Activated T-cell treated with anti-CD3 and anti-CD28 coated beads for 24 hours (primary cell): Measurements from ENCODE around the gene NECTIN1.
A peak's percentile ranks its signal among the peaks of the same experiment; 100 is the strongest.

Source experiments
- DNase-seq: peaks from one replicate; pipeline ENCODE4 v3.0.0-alpha.2; 2020; ENCODE audit warnings: low read depth

NECTIN1 gene

GRCh38 chr11:119692540-119692820, 36.5 kb downstream of the NECTIN1 start:
- DNase-seq: no peak

DNA sequence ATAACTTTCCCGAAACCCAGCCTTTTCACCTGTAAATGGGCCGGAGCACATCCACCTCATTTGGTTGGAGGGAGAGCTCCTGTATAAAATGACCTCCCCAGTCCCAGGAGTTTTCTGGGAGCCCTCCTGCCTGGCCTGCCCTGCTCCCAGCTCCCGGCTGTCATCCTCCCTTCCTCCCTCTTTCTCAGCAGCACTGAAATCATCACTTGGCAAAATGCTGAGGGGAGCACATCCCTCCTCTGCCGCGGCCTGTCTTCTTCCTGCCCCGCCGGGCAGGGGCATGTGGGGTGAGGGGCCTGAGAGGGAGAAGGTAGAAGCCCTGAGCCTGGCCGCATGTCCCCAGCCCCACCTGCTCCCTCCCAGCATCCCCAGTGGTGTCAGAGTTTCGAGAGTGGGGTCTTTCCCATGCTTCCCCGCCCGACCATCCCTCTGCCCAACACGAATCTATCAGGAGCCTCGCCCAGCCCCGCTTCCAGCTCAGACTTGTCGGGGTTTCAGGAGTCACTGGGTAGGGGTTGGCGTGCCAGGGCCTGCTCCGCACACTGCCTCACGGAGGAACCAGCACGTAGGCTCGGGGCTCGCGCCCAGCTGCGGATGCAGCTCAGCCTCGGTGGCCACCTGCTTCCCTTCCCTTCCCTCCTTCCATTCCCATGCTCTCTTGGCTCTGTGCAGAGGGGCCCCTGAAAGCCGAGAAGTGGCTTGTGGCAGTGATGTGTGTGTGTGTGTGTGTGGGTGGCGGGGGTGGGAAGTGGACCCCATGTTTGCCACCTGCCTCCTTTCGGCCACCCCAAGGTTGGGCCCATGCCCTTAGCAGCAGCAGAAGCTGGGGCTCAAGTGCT, 37.1 kb downstream of the NECTIN1 start:
- no peak for DNase-seq

GRCh38 chr11:119691020-119691666, 37.9 kb downstream of the NECTIN1 start:
- DNase-seq: peak; percentile 3

DNA sequence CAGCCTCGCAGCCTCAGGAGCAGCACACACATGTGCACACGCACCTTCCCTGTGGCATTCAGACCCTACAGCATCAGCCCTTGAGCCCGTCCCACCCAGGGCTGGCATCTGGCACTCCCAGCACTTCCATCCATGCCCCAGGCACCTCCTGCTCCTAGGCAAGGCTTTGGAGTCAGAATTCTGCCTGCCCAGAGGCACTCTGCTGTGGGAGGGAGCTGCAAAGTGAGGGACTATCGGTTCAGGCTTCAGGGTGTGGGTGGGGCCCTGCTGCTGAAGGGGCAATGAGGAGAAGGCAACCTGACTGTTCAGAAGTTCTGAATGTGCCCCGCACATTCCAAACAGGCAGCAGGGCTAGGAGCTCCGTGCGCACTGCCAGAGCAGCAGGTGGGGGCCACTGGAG, 39.7 kb downstream of the NECTIN1 start:
- no peak for DNase-seq

DNA sequence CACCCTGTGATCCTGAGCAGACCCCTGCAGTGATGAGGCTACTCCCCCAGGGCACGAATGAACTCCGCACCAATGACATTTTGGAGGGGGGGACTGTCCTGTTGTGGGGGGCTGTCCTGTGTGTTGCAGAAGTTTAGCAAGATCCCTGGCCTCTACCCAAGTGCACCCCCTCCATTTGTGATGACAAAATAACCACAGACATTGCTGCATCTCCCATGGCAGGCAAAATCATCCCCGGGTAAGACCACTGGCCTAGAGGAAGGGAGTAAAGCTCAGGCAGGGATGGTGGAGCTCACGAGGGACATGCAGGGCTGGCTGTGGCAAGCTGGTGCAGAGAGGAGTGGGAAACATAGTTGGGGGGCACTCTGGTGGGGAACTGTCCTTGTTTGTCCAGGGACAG, 40.6 kb downstream of the NECTIN1 start:
- no peak for DNase-seq

- no peak for DNase-seq
Measured at GRCh38 chr11:119687373-119688046, 41.5 kb downstream of the NECTIN1 start.

GRCh38 chr11:119686177-119686882, 42.7 kb downstream of the NECTIN1 start:
- no peak for DNase-seq

- no peak for DNase-seq
Measured at GRCh38 chr11:119685111-119685746, 43.8 kb downstream of the NECTIN1 start.

GRCh38 chr11:119684361-119685110, 44.5 kb downstream of the NECTIN1 start:
- no peak for DNase-seq

DNA sequence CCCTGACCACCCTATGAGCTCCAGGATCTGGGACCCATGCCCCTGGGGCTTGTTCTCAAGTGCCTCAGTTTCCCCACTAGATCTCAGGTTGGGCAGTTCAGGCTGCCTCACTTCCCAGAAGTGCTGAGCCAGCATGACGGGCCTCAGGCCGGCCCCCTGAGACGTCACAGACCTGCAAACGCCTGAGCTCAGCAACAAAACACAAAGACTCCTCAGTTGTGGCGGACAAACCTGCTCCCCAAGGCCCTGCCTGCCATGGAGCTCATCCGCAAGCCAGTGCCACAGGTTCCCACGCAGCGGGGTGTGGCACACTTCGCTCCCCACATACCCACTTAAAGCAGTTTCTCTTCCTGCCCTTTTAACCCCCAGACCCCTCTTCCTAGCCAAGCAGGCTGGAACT, 45.2 kb downstream of the NECTIN1 start:
- no peak for DNase-seq

DNA sequence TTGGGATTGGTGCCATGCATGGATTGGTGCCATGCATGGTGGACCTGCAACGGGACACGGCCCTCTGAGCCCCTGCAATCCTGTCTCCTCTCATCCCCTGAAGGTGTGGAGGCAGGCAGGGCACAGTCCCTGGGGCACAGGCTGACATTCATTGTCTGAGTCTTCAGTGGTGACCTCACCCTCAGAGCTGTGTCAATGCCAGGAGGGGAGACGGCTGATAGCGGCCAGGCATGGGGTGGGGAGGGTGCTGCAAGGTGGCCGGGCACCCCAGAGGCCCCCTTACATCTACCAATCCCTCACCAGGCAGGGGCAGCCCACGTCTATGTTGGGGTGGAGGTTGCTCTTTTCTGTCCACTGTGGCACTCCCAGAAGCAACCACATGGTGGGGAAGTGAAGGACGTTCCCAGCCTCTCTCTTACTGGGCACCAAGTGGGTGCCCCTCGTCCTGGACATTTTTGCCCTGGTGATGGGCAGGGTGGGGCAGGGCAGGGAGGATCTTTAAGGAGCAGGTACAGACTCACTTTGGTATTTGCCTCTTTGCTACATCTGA, 47.6 kb downstream of the NECTIN1 start:
- no peak for DNase-seq

- no peak for DNase-seq
Measured at GRCh38 chr11:119680541-119681360, 48.2 kb downstream of the NECTIN1 start.

GRCh38 chr11:119679346-119679745, 49.7 kb downstream of the NECTIN1 start:
- DNase-seq: no peak

- DNase-seq: no peak
Measured at GRCh38 chr11:119678351-119678750, 50.6 kb downstream of the NECTIN1 start.

DNA sequence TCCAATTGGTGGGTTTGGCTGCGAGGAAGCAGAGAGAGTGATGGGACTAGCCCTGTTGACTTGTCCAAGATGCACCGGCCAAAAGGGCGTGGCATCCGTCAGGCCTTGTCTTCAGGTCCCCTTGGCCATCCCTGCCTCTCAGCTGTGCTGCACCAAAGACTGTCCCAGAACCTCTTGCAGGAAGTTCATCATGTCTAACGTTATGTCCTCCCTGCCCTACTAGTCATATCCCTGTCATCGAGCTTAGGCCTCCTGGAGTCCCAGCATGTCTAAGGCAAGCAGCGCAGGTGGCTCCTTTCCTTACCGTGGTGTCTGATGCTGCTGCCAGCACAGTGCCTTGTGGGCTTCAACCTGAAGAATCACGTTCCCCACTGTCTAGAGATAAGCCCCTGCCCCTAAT, 51.2 kb downstream of the NECTIN1 start:
- DNase-seq: no peak

DNA sequence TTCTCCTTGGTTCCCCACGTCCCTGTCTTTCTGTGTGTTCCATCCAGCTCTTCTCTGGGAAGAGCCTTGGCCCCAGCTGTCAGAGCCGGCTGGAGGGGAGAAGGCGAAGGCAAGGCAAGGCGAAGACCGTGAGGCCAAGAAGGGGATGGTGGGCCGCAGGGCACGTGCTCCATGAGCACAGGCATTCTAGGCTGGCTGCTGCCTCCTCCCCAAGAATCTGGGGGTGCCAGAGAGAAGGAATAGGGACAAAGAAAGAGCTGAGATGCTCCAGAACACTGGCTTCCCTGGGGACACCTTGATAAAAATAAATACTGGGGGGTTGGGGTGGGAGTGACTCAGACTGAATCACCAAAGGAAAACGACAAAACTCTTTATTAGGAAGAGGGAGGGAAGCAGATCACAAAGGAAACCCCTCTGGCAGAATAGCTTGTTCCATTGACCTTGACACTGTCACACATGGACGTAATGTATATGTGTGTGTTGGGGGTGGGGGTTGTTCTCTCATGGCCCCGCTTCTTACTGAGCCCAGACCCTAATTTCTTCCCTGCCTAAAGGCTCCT, 52.5 kb downstream of the NECTIN1 start:
- DNase-seq: no peak

DNA sequence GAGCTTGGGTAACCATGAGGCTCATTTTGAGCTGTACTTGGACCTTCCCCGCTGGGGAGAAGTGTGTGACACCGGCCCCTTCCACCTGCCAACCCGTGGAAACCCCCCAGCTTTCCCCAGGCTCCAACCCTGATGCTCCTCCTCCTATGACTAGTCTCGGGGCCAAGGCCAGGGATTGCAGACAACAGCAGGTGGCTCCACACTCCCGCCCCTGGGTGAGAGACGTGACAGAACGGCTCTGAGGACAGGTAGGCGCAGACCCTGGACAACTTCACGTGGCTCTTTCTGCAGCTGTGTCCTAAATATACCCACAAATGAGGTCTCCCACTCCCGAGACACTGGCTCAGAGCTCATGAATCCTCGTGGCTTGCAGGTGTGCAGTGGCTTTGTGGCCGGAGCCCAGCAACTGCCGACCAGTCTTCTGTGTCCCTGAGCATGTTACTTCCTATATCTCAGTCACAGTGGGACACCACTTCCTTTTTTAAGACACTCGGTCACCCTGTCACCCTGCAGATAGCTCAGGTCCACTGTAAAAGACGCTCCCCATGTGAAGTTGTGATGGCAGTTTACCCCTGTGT, 55.2 kb downstream of the NECTIN1 start:
- DNase-seq: no peak

DNA sequence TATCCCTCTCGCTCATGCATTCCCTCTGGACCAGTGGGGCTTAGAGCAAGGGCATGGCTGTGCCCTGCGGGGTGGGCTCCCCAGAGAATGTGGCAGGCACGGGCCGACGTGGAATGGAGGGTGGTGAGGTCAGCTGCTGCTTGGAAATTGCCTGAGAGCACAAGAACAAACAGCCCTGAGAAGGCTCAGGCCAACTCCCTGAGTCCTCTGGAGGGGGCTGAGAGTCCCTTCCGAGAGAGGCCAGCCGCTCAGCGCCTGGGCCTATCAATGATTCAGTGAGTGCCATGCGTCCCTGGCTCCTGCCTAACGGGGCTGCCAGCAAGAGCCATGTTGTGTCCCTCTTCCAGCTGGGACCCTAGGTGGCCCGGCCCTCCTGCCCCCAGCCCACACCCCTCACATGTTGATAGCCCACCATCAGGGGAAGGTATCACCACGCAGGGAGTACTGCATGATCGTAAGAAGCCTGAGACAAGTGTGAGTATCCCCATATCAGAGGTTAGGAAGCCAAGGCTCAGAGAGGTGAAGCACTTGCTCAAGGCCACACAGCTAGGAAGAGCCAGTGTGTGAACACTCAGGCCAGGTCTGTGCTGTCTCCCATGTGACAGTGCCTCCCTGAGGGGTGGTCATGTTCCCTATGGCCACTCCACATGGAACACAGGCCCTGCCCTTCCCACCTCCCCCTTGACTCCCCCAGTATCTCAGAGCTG, 55.8 kb downstream of the NECTIN1 start:
- no peak for DNase-seq

- DNase-seq: no peak
Measured at GRCh38 chr11:119672597-119672996, 56.4 kb downstream of the NECTIN1 start.
